Measurements from ENCODE around the gene SH3PXD2A.

Gene SH3PXD2A

GRCh38 chr10:103803941-103804340 is 51.4 kb downstream of the SH3PXD2A start:
- Histone ChIP-seq H3K4me3 (IDR thresholded peaks at IDR 0.05; ENCODE audit: insufficient read depth, low read depth, low read length) (no peak overlapping the region), H3K36me3 (ENCODE audit: insufficient read depth) (no peaks in the 10 kb centered on the region), H3K79me2 (ENCODE audit: insufficient read depth, low read depth) (no peaks in the 10 kb centered on the region), H4K20me1 (ENCODE audit: insufficient read depth) (no peaks in the 10 kb centered on the region), H3K27ac (no peak overlapping the region), H3K4me2 (no peak overlapping the region), H3K27me3 (ENCODE audit: insufficient read depth, low read depth) (no peaks in the 10 kb centered on the region), H3K4me1 (ENCODE audit: low read depth, poor library complexity, severe bottlenecking) (no peaks in the 10 kb centered on the region), H2AFZ (ENCODE audit: low read depth) (no peak overlapping the region), H3K9ac (no peak overlapping the region)
- no peak for TF ChIP-seq CTCF (conservative IDR thresholded peaks at IDR 0.05; ENCODE audit: low read depth, low read length)

GRCh38 chr10:103802637-103803353 is 52.6 kb downstream of the SH3PXD2A start:
- H4K20me1 ChIP-seq (ENCODE audit: insufficient read depth), result no peaks in the 10 kb centered on the region
- H3K9ac ChIP-seq, result no peak overlapping the region
- no peak overlapping the region for H3K27ac ChIP-seq
- H3K36me3 ChIP-seq (ENCODE audit: insufficient read depth), result no peaks in the 10 kb centered on the region
- no peaks in the 10 kb centered on the region for H3K79me2 ChIP-seq (ENCODE audit: insufficient read depth, low read depth)
- H3K27me3 ChIP-seq (ENCODE audit: insufficient read depth, low read depth), result no peaks in the 10 kb centered on the region
- no peak overlapping the region for H2AFZ ChIP-seq (ENCODE audit: low read depth)
- H3K4me1 ChIP-seq (ENCODE audit: low read depth, poor library complexity, severe bottlenecking), result no peaks in the 10 kb centered on the region
- TF ChIP-seq CTCF (conservative IDR thresholded peaks at IDR 0.05; ENCODE audit: low read depth, low read length), result no peak
- H3K4me3 ChIP-seq (IDR thresholded peaks at IDR 0.05; ENCODE audit: insufficient read depth, low read depth, low read length), result no peak overlapping the region
- no peak overlapping the region for H3K4me2 ChIP-seq

- Histone ChIP-seq H3K27me3 (ENCODE audit: insufficient read depth, low read depth) (no peaks in the 10 kb centered on the region), H3K4me1 (ENCODE audit: low read depth, poor library complexity, severe bottlenecking) (no peaks in the 10 kb centered on the region), H3K27ac (no peak overlapping the region), H2AFZ (ENCODE audit: low read depth) (no peak overlapping the region), H4K20me1 (ENCODE audit: insufficient read depth) (no peaks in the 10 kb centered on the region), H3K4me3 (IDR thresholded peaks at IDR 0.05; ENCODE audit: insufficient read depth, low read depth, low read length) (no peak overlapping the region), H3K9ac (no peak overlapping the region), H3K79me2 (ENCODE audit: insufficient read depth, low read depth) (no peaks in the 10 kb centered on the region), H3K36me3 (ENCODE audit: insufficient read depth) (no peaks in the 10 kb centered on the region), H3K4me2 (no peak overlapping the region)
- no peak for TF ChIP-seq CTCF (conservative IDR thresholded peaks at IDR 0.05; ENCODE audit: low read depth, low read length)
Observed at GRCh38 chr10:103802081-103802480, 53.3 kb downstream of the SH3PXD2A start.

- no peak overlapping the region for H3K9ac ChIP-seq
- H3K4me3 ChIP-seq (IDR thresholded peaks at IDR 0.05; ENCODE audit: insufficient read depth, low read depth, low read length), result no peak overlapping the region
- TF ChIP-seq CTCF (conservative IDR thresholded peaks at IDR 0.05; ENCODE audit: low read depth, low read length), result no peak
- H3K27me3 ChIP-seq (ENCODE audit: insufficient read depth, low read depth), result no peaks in the 10 kb centered on the region
- no peak overlapping the region for H3K4me2 ChIP-seq
- H2AFZ ChIP-seq (ENCODE audit: low read depth), result no peak overlapping the region
- H3K27ac ChIP-seq, result no peak overlapping the region
- no peaks in the 10 kb centered on the region for H3K4me1 ChIP-seq (ENCODE audit: low read depth, poor library complexity, severe bottlenecking)
- no peaks in the 10 kb centered on the region for H3K79me2 ChIP-seq (ENCODE audit: insufficient read depth, low read depth)
- no peaks in the 10 kb centered on the region for H4K20me1 ChIP-seq (ENCODE audit: insufficient read depth)
- no peaks in the 10 kb centered on the region for H3K36me3 ChIP-seq (ENCODE audit: insufficient read depth)
Observed at GRCh38 chr10:103800789-103801540, 54.4 kb downstream of the SH3PXD2A start.

Measured in KMS-11 (cell line).